ENCODE measurements around the gene EPB41L2. TPM values are rescaled to one million over a fixed set of nuclear protein-coding genes. Genes with fewer than 3 reads are reported as not detected.

EPB41L2 gene
- total RNA-seq, 2 experiments from 2014 or later, result 30.4 to 37.8 TPM

DNA sequence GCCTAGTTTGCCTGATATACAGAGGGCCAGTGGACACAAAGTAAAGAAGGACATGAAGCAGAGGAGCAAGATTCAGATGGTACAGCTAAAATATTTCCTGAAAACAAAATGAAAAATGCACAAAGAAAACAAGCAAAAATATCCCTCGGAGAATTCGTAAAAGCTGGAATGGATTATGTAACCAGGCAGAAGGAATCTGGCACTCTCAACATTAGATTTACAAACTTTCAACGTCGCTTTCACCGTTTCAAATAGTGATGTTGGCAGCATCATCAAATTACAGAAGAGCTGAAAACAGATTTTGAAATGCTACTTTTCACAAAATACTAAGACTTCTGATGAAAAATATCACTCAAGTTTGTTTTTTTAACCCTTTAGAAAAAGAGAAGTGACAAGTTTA, 224.1 kb downstream of the EPB41L2 start:
- POLR2A ChIA-PET, result no interaction called here
- Mint-ChIP-seq H3K36me3 (no peaks in the 10 kb centered on the region), H3K4me3 (no peak overlapping the region), H3K27me3 (no peaks in the 10 kb centered on the region), H3K27ac (no peak overlapping the region), H3K4me1 (ENCODE audit: low read depth) (no peaks in the 10 kb centered on the region), H3K9me3 (no peaks in the 10 kb centered on the region)
- DNase-seq, result no peak
- CTCF ChIA-PET, result interaction anchor here (0.6 kb wide), 1 partner anchor 50 kb away, joined by 3 read pairs; no protein-coding TSS in a partner anchor
- intact Hi-C loops (cut with micrococcal nuclease), result no loop called here

DNA sequence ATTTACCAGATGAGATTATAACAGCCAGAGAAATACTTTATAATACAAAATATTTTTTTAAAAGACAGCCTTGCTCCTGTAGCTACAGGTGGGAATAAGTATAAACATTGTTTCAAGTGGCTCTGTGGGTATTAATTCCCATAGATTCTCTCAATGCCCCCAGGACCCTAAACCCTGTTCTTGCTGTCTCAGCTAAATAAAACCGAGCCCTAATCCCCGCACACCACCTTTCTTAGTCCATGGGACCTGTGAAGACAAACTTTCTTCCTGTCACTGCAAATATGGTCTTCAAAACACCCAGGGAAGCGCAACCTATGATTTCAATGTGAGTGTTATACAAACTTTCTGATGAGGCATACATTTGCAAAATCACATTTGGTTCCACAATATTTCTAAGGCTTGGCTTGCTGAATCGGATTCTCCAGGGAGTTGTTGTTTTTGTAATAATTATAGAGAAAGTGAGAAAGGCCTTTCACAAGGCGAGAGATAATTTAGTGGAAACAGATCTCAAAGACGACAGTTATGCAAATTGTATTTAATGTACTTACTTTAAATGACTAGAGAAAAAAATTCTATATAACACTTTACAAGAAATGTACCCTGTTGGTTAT, 224.7 kb downstream of the EPB41L2 start:
- H3K9me3 Mint-ChIP-seq, result no peaks in the 10 kb centered on the region
- H3K4me3 Mint-ChIP-seq, result no peak overlapping the region
- H3K4me1 Mint-ChIP-seq (ENCODE audit: low read depth), result no peaks in the 10 kb centered on the region
- DNase-seq, result no peak
- intact Hi-C loops (cut with micrococcal nuclease), result no loop called here
- no peaks in the 10 kb centered on the region for H3K27me3 Mint-ChIP-seq
- no peak overlapping the region for H3K27ac Mint-ChIP-seq
- ChIA-PET POLR2A (no interaction called here), CTCF (no interaction called here)
- no peaks in the 10 kb centered on the region for H3K36me3 Mint-ChIP-seq

DNA sequence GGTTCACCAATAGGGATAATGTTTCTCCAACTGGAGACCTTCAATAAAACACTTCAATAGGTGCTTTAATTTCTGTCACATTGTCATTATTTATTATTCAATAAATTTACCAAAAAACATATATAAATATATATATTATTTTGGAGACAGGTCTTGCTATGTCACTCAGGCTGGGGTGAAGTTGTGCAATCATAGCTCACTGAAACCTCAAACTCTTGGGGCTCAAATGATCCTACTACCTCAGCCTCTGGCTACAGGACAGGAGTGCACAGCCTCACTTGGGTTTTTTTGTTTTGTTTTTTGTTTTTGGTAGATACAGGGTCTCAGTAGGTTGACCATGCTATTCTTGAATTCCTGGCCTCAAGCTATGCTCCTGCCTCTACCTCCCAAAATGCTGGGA, 226.0 kb downstream of the EPB41L2 start:
- no peaks in the 10 kb centered on the region for H3K27me3 Mint-ChIP-seq
- no peak overlapping the region for H3K4me3 Mint-ChIP-seq
- H3K9me3 Mint-ChIP-seq, result no peaks in the 10 kb centered on the region
- H3K4me1 Mint-ChIP-seq (ENCODE audit: low read depth), result no peaks in the 10 kb centered on the region
- H3K36me3 Mint-ChIP-seq, result no peaks in the 10 kb centered on the region
- no peak for DNase-seq
- intact Hi-C loops (cut with micrococcal nuclease), result no loop called here
- ChIA-PET CTCF (no interaction called here), POLR2A (no interaction called here)
- no peak overlapping the region for H3K27ac Mint-ChIP-seq

DNA sequence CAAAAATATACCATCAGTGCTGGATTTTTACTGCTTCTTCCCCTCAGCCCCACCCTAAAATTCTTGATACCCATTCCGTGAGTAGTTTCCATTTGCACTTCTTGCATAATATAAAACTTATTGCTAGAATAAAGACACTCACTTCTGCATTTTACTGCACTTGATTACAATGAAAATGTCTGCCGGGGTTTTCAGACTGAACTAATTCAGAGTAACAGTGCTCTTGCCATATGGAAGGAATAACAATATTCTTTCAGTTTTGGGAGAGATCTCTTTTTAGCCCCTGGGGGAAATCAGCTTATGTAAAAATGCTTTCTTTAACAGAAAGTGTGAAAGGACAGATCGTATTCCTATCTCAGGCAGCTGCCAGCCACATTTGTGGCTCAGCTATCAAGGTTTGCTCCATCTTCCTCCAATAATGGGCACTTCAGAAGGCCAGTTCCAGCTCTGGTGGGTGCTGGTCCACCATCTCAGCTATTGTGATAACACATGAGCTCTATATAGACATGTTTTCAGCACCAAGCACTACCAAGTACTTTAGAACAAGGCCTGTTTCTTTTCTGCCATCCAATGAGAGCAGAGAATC, 226.9 kb downstream of the EPB41L2 start:
- Mint-ChIP-seq H3K4me3 (no peak overlapping the region), H3K9me3 (no peaks in the 10 kb centered on the region), H3K27ac (no peak overlapping the region), H3K36me3 (no peaks in the 10 kb centered on the region), H3K4me1 (ENCODE audit: low read depth) (no peaks in the 10 kb centered on the region), H3K27me3 (no peaks in the 10 kb centered on the region)
- DNase-seq, result no peak
- ChIA-PET POLR2A (no interaction called here), CTCF (interaction anchor here (0.5 kb wide), 1 partner anchor 47 kb away, joined by 3 read pairs; no protein-coding TSS in a partner anchor)
- intact Hi-C loops (cut with micrococcal nuclease), result no loop called here

DNA sequence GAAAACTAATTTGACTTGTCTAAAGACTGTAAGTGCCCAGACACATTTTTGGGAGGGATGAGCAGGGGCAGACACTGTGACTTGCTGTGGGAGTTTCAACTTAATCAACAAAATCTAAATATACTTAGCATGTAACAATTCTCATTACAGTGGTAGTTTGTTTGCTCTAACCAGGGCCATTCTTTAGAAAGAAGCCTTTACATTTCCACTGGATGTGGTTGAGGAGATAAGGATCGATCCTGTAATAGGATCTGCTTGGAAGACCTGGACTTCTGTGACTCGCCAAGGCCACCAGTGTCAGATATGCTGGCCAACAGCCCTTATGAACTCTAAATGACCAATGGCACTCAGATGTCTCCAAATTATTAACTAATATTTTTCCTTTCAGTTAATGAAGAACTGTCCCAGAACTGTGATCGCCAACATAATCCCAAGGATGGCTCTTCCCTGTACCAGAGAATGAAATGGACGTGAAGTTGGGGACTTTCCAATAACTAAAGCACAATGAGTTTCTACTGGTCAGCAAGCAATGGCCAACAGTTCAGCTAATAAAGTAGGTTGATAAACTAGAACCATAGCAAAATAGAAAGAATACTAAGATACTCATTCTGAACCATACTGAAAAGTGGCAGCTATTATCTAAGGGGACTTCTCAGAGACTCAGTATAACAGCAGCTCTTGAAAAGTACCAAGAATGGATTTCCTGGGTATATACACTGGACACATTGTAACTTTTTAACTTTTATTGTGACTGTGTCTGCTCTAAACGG, 228.4 kb downstream of the EPB41L2 start:
- no peaks in the 10 kb centered on the region for H3K36me3 Mint-ChIP-seq
- no peak overlapping the region for H3K27ac Mint-ChIP-seq
- DNase-seq, result no peak
- CTCF ChIA-PET, result no interaction called here
- H3K4me1 Mint-ChIP-seq (ENCODE audit: low read depth), result no peaks in the 10 kb centered on the region
- POLR2A ChIA-PET, result no interaction called here
- H3K9me3 Mint-ChIP-seq, result no peaks in the 10 kb centered on the region
- intact Hi-C loops (cut with micrococcal nuclease), result no loop called here
- H3K4me3 Mint-ChIP-seq, result no peak overlapping the region
- H3K27me3 Mint-ChIP-seq, result no peaks in the 10 kb centered on the region

DNA sequence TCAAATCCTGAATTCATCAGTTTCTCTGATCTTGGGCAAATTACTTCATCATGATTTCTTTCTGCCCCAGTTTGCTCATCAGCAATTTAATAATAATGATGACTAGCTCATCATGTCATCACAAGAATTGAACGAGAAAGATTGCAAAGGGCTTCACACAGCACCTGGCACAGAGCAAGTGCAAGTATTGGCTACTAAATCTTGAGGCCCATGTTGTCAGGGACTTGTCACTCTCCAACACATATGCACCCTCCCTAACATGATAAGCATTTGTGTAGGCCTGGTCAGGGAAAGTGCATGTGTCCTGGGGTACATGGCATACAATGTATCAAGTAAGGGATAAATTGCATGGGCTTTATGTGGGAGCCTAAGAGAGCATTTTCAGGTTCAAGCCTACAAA, 229.5 kb downstream of the EPB41L2 start:
- DNase-seq, result no peak
- no peaks in the 10 kb centered on the region for H3K4me1 Mint-ChIP-seq (ENCODE audit: low read depth)
- intact Hi-C loops (cut with micrococcal nuclease), result no loop called here
- no peaks in the 10 kb centered on the region for H3K27me3 Mint-ChIP-seq
- no peaks in the 10 kb centered on the region for H3K36me3 Mint-ChIP-seq
- H3K27ac Mint-ChIP-seq, result no peak overlapping the region
- H3K9me3 Mint-ChIP-seq, result no peaks in the 10 kb centered on the region
- ChIA-PET CTCF (no interaction called here), POLR2A (no interaction called here)
- no peak overlapping the region for H3K4me3 Mint-ChIP-seq

DNA sequence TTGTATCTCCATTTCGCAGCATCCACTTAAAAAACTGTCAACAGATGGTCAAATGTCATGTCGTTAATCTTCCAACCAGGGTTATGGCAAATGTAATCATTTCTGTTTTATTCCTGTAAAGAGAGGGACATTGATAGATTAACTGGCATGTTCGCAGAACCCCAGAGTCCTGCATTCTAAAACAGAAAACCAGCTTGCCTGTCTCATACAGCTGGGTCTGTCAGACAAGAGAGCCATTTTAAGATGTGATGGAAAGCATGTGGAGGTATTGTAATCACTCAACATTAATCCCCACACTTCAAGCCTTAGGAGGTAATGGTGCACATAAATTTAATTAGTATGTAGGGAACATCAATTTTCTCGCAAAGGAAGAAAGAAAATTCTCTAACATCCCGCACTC, 231.4 kb downstream of the EPB41L2 start:
- H3K27me3 Mint-ChIP-seq, result no peaks in the 10 kb centered on the region
- intact Hi-C loops (cut with micrococcal nuclease), result no loop called here
- no peak overlapping the region for H3K4me3 Mint-ChIP-seq
- H3K36me3 Mint-ChIP-seq, result no peaks in the 10 kb centered on the region
- no peaks in the 10 kb centered on the region for H3K9me3 Mint-ChIP-seq
- H3K27ac Mint-ChIP-seq, result no peak overlapping the region
- CTCF ChIA-PET, result no interaction called here
- no peak for DNase-seq
- POLR2A ChIA-PET, result no interaction called here
- no peaks in the 10 kb centered on the region for H3K4me1 Mint-ChIP-seq (ENCODE audit: low read depth)

DNA sequence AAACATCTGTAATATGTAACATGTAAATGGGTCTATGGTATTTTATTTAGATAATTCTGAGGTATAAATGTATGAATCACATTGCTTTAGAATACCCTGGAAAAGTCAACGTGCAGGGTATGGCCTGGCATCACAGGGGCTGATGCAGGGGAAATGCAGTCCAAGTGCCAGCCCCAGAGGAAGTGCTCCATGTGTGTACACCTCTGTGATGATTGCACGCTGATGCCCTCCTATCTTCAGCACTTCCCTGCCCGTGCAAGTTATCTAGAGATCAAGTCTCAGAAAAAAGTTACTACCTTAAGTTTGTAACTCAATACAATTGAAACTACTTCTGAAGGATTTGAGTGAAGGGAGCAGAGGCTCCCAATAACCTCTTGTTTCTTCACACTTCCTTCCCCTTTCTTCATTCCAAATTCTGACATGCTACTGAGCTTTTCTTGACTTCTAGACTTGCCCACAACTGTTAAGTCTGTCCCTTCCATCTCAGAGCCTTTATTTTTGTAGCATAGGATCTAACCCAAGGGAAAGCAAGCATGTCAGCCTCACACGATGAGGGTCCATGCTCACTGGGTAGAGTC, 233.6 kb downstream of the EPB41L2 start:
- Mint-ChIP-seq H3K27me3 (no peaks in the 10 kb centered on the region), H3K9me3 (no peaks in the 10 kb centered on the region), H3K4me3 (no peak overlapping the region), H3K4me1 (ENCODE audit: low read depth) (no peaks in the 10 kb centered on the region), H3K36me3 (no peaks in the 10 kb centered on the region), H3K27ac (no peak overlapping the region)
- CTCF ChIA-PET, result no interaction called here
- intact Hi-C loops (cut with micrococcal nuclease), result no loop called here
- POLR2A ChIA-PET, result no interaction called here
- no peak for DNase-seq

DNA sequence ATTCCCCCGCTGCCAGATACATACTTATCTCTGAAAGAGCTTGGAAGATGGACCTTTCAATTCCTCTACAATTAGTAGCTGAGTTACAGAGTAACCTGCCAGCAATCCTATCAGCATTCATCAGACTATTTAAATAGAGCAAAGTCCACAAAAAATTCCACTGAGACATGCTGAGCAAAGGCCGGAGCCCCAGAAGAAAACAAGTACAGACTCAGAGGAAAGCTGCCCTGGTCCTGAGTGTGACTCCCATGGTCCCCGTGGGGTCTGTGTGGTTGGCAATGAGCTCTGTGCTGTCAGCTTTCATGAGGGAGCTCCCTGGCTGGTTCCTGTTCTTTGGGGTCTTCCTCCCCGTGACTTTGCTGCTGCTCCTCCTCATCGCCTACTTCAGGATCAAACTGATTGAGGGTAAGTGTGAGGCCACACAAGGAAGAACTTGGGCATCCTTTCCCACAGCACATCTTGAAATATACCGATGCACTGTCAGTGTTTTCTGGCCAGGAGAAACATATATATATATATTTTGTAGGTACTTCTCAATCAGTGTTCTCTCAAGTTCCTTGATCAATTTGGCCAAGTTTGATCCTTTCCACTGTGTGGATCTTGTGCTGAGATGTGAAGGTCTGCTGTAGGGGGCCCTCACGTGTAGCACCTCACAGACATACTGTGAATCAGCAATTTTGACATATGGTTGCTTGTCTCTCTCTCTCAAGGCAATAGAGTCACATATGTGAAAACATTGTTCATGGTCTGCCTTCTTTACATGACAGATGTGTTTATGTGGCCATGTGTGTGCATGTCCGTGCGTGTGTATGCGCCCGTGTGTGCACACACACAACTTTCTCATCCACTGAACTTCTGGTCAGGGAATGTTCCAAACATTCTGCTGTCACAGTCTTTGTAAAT, 235.5 kb downstream of the EPB41L2 start, which contains the start of gene SMLR1:
Gene SMLR1, plus strand, starts transcription at position 160 of the 903 bp plus-strand sequence. Its CDS starts 8 bp downstream, at position 168.
- no peak within 1 kb of the TSS for H3K27ac Mint-ChIP-seq
- ChIA-PET POLR2A (no interaction called here), CTCF (no interaction called here)
- no peaks in the 10 kb centered on the region for H3K4me1 Mint-ChIP-seq (ENCODE audit: low read depth)
- H3K4me3 Mint-ChIP-seq, result no peak within 1 kb of the TSS
- intact Hi-C loops (cut with micrococcal nuclease), result no loop called here
- no peaks in the 10 kb centered on the region for H3K27me3 Mint-ChIP-seq
- no peaks in the 10 kb centered on the region for H3K9me3 Mint-ChIP-seq
- H3K36me3 Mint-ChIP-seq, result no peaks in the 10 kb centered on the region
- no peak for DNase-seq

DNA sequence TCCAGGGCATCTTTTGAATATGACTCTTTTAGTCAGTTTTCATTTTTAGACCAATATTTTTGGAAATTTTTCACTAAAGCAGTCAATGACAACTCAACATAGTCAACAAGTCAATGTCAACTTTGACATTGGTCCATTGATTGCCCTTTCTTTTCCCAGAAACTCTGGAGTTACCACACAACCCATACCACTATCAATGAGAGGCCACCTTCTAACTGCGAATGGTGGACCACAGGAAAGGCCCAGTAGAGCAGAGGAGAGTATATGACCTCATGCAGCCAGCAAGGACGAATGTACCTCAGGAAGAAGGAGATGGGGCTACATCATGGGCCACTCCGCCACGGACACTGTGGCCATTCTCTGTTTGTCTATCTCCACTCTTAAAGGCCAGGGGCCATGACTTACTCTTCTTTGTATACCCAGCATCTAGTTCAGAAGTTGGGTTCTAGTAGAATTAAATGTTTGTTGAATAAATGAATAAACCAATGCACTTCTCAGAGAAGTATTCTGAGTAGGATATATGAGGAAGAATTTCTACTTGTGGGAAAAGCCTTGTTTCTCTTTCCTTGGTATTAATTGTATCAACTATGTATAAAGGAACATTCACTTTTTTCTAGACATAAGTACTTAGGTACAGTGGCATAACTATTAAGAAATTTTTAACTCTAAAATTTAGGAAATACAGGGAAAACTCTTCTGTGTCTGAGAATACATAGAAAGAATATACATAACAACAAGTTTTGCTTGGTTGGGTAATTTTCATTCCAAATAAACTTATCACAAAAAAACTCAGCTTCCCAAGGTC, 236.4 kb downstream of the EPB41L2 start:
- Mint-ChIP-seq H3K27me3 (no peaks in the 10 kb centered on the region), H3K9me3 (no peaks in the 10 kb centered on the region), H3K4me1 (ENCODE audit: low read depth) (no peaks in the 10 kb centered on the region), H3K4me3 (no peak overlapping the region), H3K36me3 (no peaks in the 10 kb centered on the region), H3K27ac (no peak overlapping the region)
- ChIA-PET POLR2A (no interaction called here), CTCF (no interaction called here)
- DNase-seq, result no peak
- intact Hi-C loops (cut with micrococcal nuclease), result no loop called here

DNA sequence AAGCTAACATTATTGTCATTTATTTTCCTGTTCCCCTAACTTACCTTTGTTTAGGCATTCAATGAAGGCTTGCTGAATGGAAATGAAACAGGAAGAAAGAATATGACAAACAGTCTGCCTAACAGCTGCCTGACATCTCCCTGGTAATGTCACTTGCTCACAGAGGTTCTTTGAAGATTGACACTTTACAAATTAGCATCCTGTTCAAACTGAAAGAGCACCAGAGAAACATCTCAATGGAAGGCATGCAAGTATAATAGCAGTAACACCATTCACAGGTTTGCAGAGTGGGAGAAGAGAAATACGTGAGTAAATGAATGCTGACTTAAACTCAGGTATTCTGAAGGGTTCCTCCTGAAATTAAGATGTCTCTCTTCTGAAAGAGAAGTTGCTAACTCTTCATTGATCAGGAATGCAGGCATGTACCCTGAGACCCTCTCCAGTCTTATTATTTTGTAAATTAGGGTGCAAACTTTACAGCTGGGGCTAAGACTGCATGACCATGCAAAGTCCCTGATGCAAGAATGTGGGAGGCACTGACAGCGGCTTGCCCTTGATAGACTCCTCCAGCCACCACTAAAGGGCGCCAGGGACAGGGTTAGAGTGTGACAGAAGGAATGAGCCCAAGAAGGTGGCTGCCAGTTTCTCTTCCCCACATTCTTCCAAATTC, 237.1 kb downstream of the EPB41L2 start:
- Mint-ChIP-seq H3K36me3 (no peaks in the 10 kb centered on the region), H3K27ac (no peak overlapping the region), H3K4me3 (no peak overlapping the region), H3K9me3 (no peaks in the 10 kb centered on the region), H3K27me3 (no peaks in the 10 kb centered on the region), H3K4me1 (ENCODE audit: low read depth) (no peaks in the 10 kb centered on the region)
- CTCF ChIA-PET, result interaction anchor here (1.2 kb wide), 1 partner anchor 504 kb away, joined by 3 read pairs; no protein-coding TSS in a partner anchor
- no peak for DNase-seq
- intact Hi-C loops (cut with micrococcal nuclease), result no loop called here
- POLR2A ChIA-PET, result no interaction called here
